B cell (primary cell): ENCODE measurements around the gene MUTYH. TPM values are rescaled to one million over a fixed set of nuclear protein-coding genes. Genes with fewer than 3 reads are reported as not detected.
"Not testable (repeated sequence)": the region's sequence is repeated elsewhere in the genome, so short reads cannot be mapped to it uniquely, and the experiment has no call there.

Experiments
- ATAC-seq: fragments of 200-7000 bp; cut with Tn5 transposase; one replicate; pipeline ENCODE4 v1.10.0; 2021; ENCODE audit warnings: low read depth, mild to moderate bottlenecking, moderate number of reproducible peaks, moderate library complexity
- CTCF ChIA-PET: fragments of 350-600 bp; sonication (Branson Sonifier 250); formaldehyde crosslinking; loops from one replicate; lab custom pipeline; 2021; ENCODE audit warnings: antibody characterized with exemption, inconsistent platforms; lab: Charles Lee
- POLR2A ChIA-PET: fragments of 350-600 bp; sonication (Branson Sonifier 250); formaldehyde crosslinking; loops from one replicate; lab custom pipeline; 2021; ENCODE audit warnings: antibody characterized with exemption; lab: Charles Lee
- DNase-seq: peaks from one replicate; pipeline ENCODE4 v3.0.0; 2013
- H2AFZ ChIP-seq: 2 replicates; pipeline ENCODE4 v1.6.1; 2012; ENCODE audit warnings: mild to moderate bottlenecking, low read depth, low read length; ENCODE audit not compliant: insufficient read depth, poor library complexity, severe bottlenecking
- H3K27ac ChIP-seq, 2 donors: 1 replicate in 1 of 2; 2 replicates in 1 of 2; pipeline ENCODE4 v1.5.1; 2012 to 2013; ENCODE audit warnings: low read length in 2 of 2, mild to moderate bottlenecking in 2 of 2, moderate library complexity in 1 of 2
- H3K27me3 ChIP-seq, 4 experiments: fragments of 200-600 bp in 1 of 4; sonication (generic) in 1 of 4; replicated peaks in 1 of 4; 1 replicate in 2 of 4; 2 replicates in 2 of 4; pipeline versions ENCODE4 v1.6.1 to v1.7.0; 2013 to 2016; ENCODE audit warnings: low read length in 3 of 4, mild to moderate bottlenecking in 2 of 4, mixed read lengths in 1 of 4, moderate library complexity in 1 of 4; ENCODE audit not compliant: insufficient read depth in 4 of 4, control insufficient read depth in 3 of 4; ENCODE audit errors: control extremely low read depth in 1 of 4
- H3K36me3 ChIP-seq, 2 experiments: replicated peaks in 1 of 2; 1 replicate in 1 of 2; 2 replicates in 1 of 2; pipeline versions ENCODE4 v1.6.1 to v1.7.1; 2013; ENCODE audit warnings: low read length in 1 of 2; ENCODE audit not compliant: insufficient read depth in 2 of 2, control insufficient read depth in 1 of 2; ENCODE audit errors: control extremely low read depth in 1 of 2, extremely low read depth in 1 of 2
- H3K4me1 ChIP-seq, 2 donors: fragments of 200-600 bp in 1 of 2; sonication (generic) in 1 of 2; 1 replicate in 1 of 2; 2 replicates in 1 of 2; pipeline versions ENCODE4 v1.5.1 to v1.6.1; 2013 to 2017; ENCODE audit warnings: low read length in 2 of 2; ENCODE audit not compliant: control insufficient read depth in 2 of 2, insufficient read depth in 2 of 2
- H3K4me2 ChIP-seq: replicated peaks from 2 replicates; pipeline ENCODE3; 2012; ENCODE audit warnings: mild to moderate bottlenecking, low read depth, low read length; ENCODE audit not compliant: poor library complexity, severe bottlenecking
- H3K4me3 ChIP-seq, 5 experiments: fragments of 200-600 bp in 1 of 5; sonication (generic) in 1 of 5; 1 replicate in 3 of 5; 2 replicates in 2 of 5; pipeline versions ENCODE4 v1.5.1 to v1.7.0; 2011 to 2016; ENCODE audit warnings: low read length in 4 of 5, mild to moderate bottlenecking in 4 of 5, low read depth in 2 of 5, control low read depth in 1 of 5, moderate library complexity in 1 of 5; ENCODE audit not compliant: insufficient read depth in 1 of 5; ENCODE audit errors: control extremely low read depth in 1 of 5, extremely low read depth in 1 of 5
- H3K79me2 ChIP-seq: fragments of 200-600 bp; sonication (generic); one replicate; pipeline ENCODE4 v1.6.0; 2016; ENCODE audit warnings: low read length; ENCODE audit not compliant: control insufficient read depth, insufficient read depth
- H3K9ac ChIP-seq: fragments of 200-600 bp; sonication (generic); 2 replicates; pipeline ENCODE4 v1.6.1; 2017; ENCODE audit warnings: mild to moderate bottlenecking, low read length, moderate library complexity
- H3K9me3 ChIP-seq, 3 donors: one replicate each; pipeline versions ENCODE4 v1.6.1 to v1.7.1; 2013; ENCODE audit warnings: low read length in 2 of 3; ENCODE audit not compliant: control insufficient read depth in 2 of 3, insufficient read depth in 1 of 3; ENCODE audit errors: control extremely low read depth in 1 of 3
- H4K20me1 ChIP-seq: 2 replicates; pipeline ENCODE4 v1.6.0; 2012; ENCODE audit warnings: mild to moderate bottlenecking, low read length; ENCODE audit not compliant: insufficient read depth, control insufficient read depth, poor library complexity, severe bottlenecking
- H3K27ac Mint-ChIP-seq: one replicate; pipeline ENCODE4 v1.8.0; 2021; ENCODE audit warnings: mixed read lengths
- H3K27me3 Mint-ChIP-seq: one replicate; pipeline ENCODE4 v1.8.0; 2021; ENCODE audit warnings: mixed read lengths
- H3K4me1 Mint-ChIP-seq: one replicate; pipeline ENCODE4 v1.8.0; 2021; ENCODE audit warnings: mixed read lengths
- H3K4me3 Mint-ChIP-seq: one replicate; pipeline ENCODE4 v1.8.0; 2021; ENCODE audit warnings: mixed read lengths
- H3K9me3 Mint-ChIP-seq: one replicate; pipeline ENCODE4 v1.8.0; 2022; ENCODE audit warnings: mixed read lengths; ENCODE audit not compliant: insufficient read depth
- EZH2 ChIP-seq: IDR thresholded peaks from 2 replicates; pipeline ENCODE4 v1.6.1; 2012; ENCODE audit warnings: borderline replicate concordance, low read depth, mild to moderate bottlenecking, moderate library complexity, low read length; ENCODE audit not compliant: insufficient read depth, poor library complexity, severe bottlenecking
- WGBS: methylation state at CpG from one replicate; pipeline ENCODE4 v1.1.5; 2013; ENCODE audit warnings: missing lambda C conversion rate; ENCODE audit not compliant: insufficient coverage; 5-methylcytosine and 5-hydroxymethylcytosine counted together
- intact Hi-C: fragments of 100-400 bp; cut with micrococcal nuclease; formaldehyde crosslinking; loops from one replicate; pipeline ENCODE4 v1.10.0; 2022
- polyA plus RNA-seq: library from polyadenylated mRNA; depleted of rRNA; stranded (reverse); fragments of >200 nt; gene quantifications from 2 replicates; pipeline ENCODE4 v1.2.3, GENCODE V29; 2012
- total RNA-seq, 2 donors: library from RNA; stranded (reverse); fragments of 120-200 nt in 1 of 2; gene quantifications; 1 replicate in 1 of 2; 2 replicates in 1 of 2; pipeline versions ENCODE4 v1.2.3 to v1.2.4, GENCODE V29; 2013 to 2022
- TF ChIP-seq, protein P1 (sequence below): fragments of 200-600 bp; IDR thresholded peaks from one replicate; pipeline ENCODE4 v1.8.0; 2022; ENCODE audit warnings: antibody characterized with exemption, mild to moderate bottlenecking

The MUTYH gene
- total and polyA plus RNA-seq, 2 donors (not counting 1 experiment from before 2014, with no cell fraction given) = 65.0 to 68.5 TPM

GRCh38 chr1:45297666-45298356, 42.4 kb downstream of the MUTYH start:
- H3K9me3 Mint-ChIP-seq = no peaks in the 10 kb centered on the region
- Histone ChIP-seq H3K79me2 (no peaks in the 10 kb centered on the region), H3K4me3 (no peak overlapping the region), H3K4me1 (peaks cover 0 to under 1% of the 10 kb centered on the region in 2 donors), H3K4me2 (no peak overlapping the region), H2AFZ (no peak overlapping the region), H3K9me3 (no peaks in the 10 kb centered on the region), H3K27me3 (no peaks in the 10 kb centered on the region), H3K9ac (no peak overlapping the region), H3K36me3 (no peaks in the 10 kb centered on the region), H4K20me1 (no peaks in the 10 kb centered on the region), H3K27ac (no peak overlapping the region)
- peaks cover 5% of the 10 kb centered on the region for H3K4me1 Mint-ChIP-seq
- no peak for ATAC-seq
- DNase-seq = no peak
- WGBS = 98% methylated on average over 5 of the region's 8 CpGs
- H3K27me3 Mint-ChIP-seq = no peaks in the 10 kb centered on the region
- H3K27ac Mint-ChIP-seq = no peak overlapping the region
- TF ChIP-seq, protein P1, sequence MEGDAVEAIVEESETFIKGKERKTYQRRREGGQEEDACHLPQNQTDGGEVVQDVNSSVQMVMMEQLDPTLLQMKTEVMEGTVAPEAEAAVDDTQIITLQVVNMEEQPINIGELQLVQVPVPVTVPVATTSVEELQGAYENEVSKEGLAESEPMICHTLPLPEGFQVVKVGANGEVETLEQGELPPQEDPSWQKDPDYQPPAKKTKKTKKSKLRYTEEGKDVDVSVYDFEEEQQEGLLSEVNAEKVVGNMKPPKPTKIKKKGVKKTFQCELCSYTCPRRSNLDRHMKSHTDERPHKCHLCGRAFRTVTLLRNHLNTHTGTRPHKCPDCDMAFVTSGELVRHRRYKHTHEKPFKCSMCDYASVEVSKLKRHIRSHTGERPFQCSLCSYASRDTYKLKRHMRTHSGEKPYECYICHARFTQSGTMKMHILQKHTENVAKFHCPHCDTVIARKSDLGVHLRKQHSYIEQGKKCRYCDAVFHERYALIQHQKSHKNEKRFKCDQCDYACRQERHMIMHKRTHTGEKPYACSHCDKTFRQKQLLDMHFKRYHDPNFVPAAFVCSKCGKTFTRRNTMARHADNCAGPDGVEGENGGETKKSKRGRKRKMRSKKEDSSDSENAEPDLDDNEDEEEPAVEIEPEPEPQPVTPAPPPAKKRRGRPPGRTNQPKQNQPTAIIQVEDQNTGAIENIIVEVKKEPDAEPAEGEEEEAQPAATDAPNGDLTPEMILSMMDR = no peak
- TF ChIP-seq EZH2 = no peak
- POLR2A ChIA-PET = interaction anchor here (0.5 kb wide), 2 partner anchors 60 to 559 kb away, joined by 3 to 10 read pairs; no protein-coding TSS in a partner anchor
- intact Hi-C loops = no loop called here
- CTCF ChIA-PET = interaction anchor here (1.3 to 9.3 kb wide), 5 partner anchors 195 to 569 kb away, joined by 3 to 388 read pairs (median 3); partner anchors contain the start of genes HECTD3 and UROD
- H3K4me3 Mint-ChIP-seq = no peak overlapping the region

- Mint-ChIP-seq H3K9me3 (no peaks in the 10 kb centered on the region), H3K4me1 (no peaks in the 10 kb centered on the region), H3K4me3 (no peak overlapping the region), H3K27me3 (no peaks in the 10 kb centered on the region), H3K27ac (no peak overlapping the region)
- no peaks in the 10 kb centered on the region for H3K4me1 ChIP-seq
- H3K9me3 ChIP-seq = no peaks in the 10 kb centered on the region
- POLR2A ChIA-PET = interaction anchor here (0.6 kb wide), 1 partner anchor 11 kb away, joined by 3 read pairs; no protein-coding TSS in a partner anchor
- no peaks in the 10 kb centered on the region for H3K27me3 ChIP-seq
- H3K9ac ChIP-seq = no peak overlapping the region
- TF ChIP-seq, protein P1 = no peak
- no peak for TF ChIP-seq EZH2
- no peak overlapping the region for H3K4me3 ChIP-seq
- no peaks in the 10 kb centered on the region for H3K79me2 ChIP-seq
- intact Hi-C loops = no loop called here
- no peak for ATAC-seq
- H4K20me1 ChIP-seq = no peaks in the 10 kb centered on the region
- CTCF ChIA-PET = interaction anchor here (1.1 to 1.2 kb wide), 3 partner anchors 10 to 273 kb away, joined by 3 to 4 read pairs (median 3); no protein-coding TSS in a partner anchor
- WGBS = 90% methylated on average over 2 of the region's 2 CpGs
- DNase-seq = no peak
- no peaks in the 10 kb centered on the region for H3K36me3 ChIP-seq
- no peak overlapping the region for H2AFZ ChIP-seq
- H3K4me2 ChIP-seq = no peak overlapping the region
- no peak overlapping the region for H3K27ac ChIP-seq
Measured at GRCh38 chr1:45291716-45292115, 48.5 kb downstream of the MUTYH start.

DNA sequence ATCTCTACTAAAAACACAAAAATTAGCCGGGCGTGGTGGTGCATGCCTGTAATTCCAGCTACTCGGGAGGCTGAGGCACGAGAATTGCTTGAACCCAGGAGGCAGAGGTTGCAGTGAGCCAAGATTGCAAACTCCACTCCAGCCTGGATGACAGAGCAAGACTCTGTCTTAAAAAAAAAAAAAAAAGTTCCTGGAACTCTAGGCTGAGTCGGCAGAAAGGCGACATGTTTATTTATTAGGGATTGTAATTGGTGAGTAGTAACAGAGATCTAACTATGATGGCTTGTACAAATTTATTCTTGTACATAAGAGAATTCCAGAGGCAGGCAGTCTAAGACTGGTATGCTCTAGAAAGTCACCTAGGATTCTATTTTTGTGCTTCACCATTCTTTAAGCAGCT, 49.2 kb downstream of the MUTYH start:
- H4K20me1 ChIP-seq, H3K4me1 ChIP-seq, H3K27ac ChIP-seq, H3K27me3 ChIP-seq, H3K27ac Mint-ChIP-seq, H3K9me3 Mint-ChIP-seq, DNase-seq, POLR2A ChIA-PET, H3K27me3 Mint-ChIP-seq, H3K4me3 ChIP-seq, H3K36me3 ChIP-seq, ATAC-seq, H2AFZ ChIP-seq, H3K9me3 ChIP-seq, H3K4me3 Mint-ChIP-seq, H3K9ac ChIP-seq, H3K4me1 Mint-ChIP-seq, H3K79me2 ChIP-seq, intact Hi-C loops, H3K4me2 ChIP-seq: not testable (repeated sequence)
- 93% methylated on average over 4 of the region's 6 CpGs for WGBS
- CTCF ChIA-PET = interaction anchor here (0.7 kb wide), 1 partner anchor 9 kb away, joined by 4 read pairs; no protein-coding TSS in a partner anchor
